SU-DHL-6 (cell line): ENCODE data around the gene GNG8.
A peak's percentile ranks its signal among the peaks of the same experiment; 100 is the strongest.

Source experiments
- H2AFZ ChIP-seq: fragments of 200-600 bp; sonication (generic); 2 replicates; pipeline ENCODE4 v1.6.1; 2014; ENCODE audit warnings: low read depth, mild to moderate bottlenecking, moderate library complexity, mixed read lengths, antibody characterized with exemption, low read length; ENCODE audit not compliant: severe bottlenecking
- H3F3A ChIP-seq: fragments of 200-600 bp; shearing (Covaris generic); 2 replicates; pipeline ENCODE4 v1.6.0; 2016; ENCODE audit warnings: antibody characterized with exemption, mild to moderate bottlenecking; ENCODE audit not compliant: insufficient read depth
- H3K27ac ChIP-seq: fragments of 200-600 bp; sonication (generic); 2 replicates; pipeline ENCODE4 v1.5.1; 2016; ENCODE audit warnings: low read depth, mild to moderate bottlenecking, low read length, moderate library complexity, mixed read lengths
- H3K27me3 ChIP-seq: fragments of 200-600 bp; sonication (generic), shearing (Covaris generic); 2 replicates; pipeline ENCODE4 v1.6.0; 2014; ENCODE audit warnings: mild to moderate bottlenecking, low read length
- H3K36me3 ChIP-seq: fragments of 200-600 bp; sonication (generic); 2 replicates; pipeline ENCODE4 v1.6.1; 2014; ENCODE audit warnings: mild to moderate bottlenecking, low read length, mixed read lengths
- H3K4me2 ChIP-seq: fragments of 300-600, 200-600 bp; shearing (Covaris generic), sonication (generic); 2 replicates; pipeline ENCODE4 v1.6.0; 2014; ENCODE audit warnings: low read length, low read depth, mild to moderate bottlenecking; ENCODE audit not compliant: poor library complexity, severe bottlenecking
- H3K4me3 ChIP-seq: fragments of 200-600 bp; sonication (generic); 2 replicates; pipeline ENCODE4 v1.5.1; 2014; ENCODE audit warnings: antibody characterized with exemption, low read length, mild to moderate bottlenecking, mixed read lengths; ENCODE audit not compliant: insufficient read depth, poor library complexity, severe bottlenecking
- H3K79me2 ChIP-seq: fragments of 200-600 bp; sonication (generic); 2 replicates; pipeline ENCODE4 v1.6.1; 2014; ENCODE audit warnings: mild to moderate bottlenecking, low read length, moderate library complexity; ENCODE audit not compliant: insufficient read depth
- H3K9ac ChIP-seq: fragments of 200-600 bp; sonication (generic); 2 replicates; pipeline ENCODE4 v1.7.0; 2014; ENCODE audit warnings: mild to moderate bottlenecking, low read length
- H3K9me2 ChIP-seq: fragments of 200-600 bp; sonication (generic); replicated peaks from 2 replicates; pipeline ENCODE4 v1.6.1; 2014; ENCODE audit warnings: low read length; ENCODE audit not compliant: insufficient read depth
- H3K9me3 ChIP-seq: fragments of 200-600 bp; sonication (generic); 2 replicates; pipeline ENCODE4 v1.6.1; 2014; ENCODE audit warnings: low read length, mixed read lengths; ENCODE audit not compliant: insufficient read depth
- H4K20me1 ChIP-seq: fragments of 200-600 bp; sonication (generic); 2 replicates; pipeline ENCODE4 v1.6.1; 2014; ENCODE audit warnings: low read depth, mild to moderate bottlenecking, antibody characterized with exemption, low read length, moderate library complexity, mixed read lengths
- EZH2phosphoT487 ChIP-seq: fragments of 200-600 bp; sonication (generic), shearing (Covaris generic); conservative IDR thresholded peaks from 2 replicates; pipeline ENCODE4 v1.6.1; 2018; ENCODE audit warnings: mild to moderate bottlenecking, antibody characterized with exemption, low read length, moderate library complexity, mixed read lengths
- TF ChIP-seq, protein P1 (sequence below): fragments of 200-600 bp; sonication (generic); IDR thresholded peaks from one replicate; pipeline ENCODE4 v1.5.1; 2017; ENCODE audit warnings: antibody characterized with exemption, mild to moderate bottlenecking, low read length, moderate library complexity; ENCODE audit not compliant: insufficient read depth, poor library complexity, severe bottlenecking

GNG8 gene

GRCh38 chr19:46601318-46602224 lies 34.4 kb downstream of the GNG8 start, which contains the start of gene CALM3:
CALM3 (plus strand) TSS chr19:46601330; CDS start chr19:46601435, 105 bp downstream.
- Histone ChIP-seq H3K36me3 (no peaks in the 10 kb centered on the region), H2AFZ (peak within 1 kb of the TSS; percentile 94), H3K9ac (peak within 1 kb of the TSS; percentile 98), H3K27me3 (no peaks in the 10 kb centered on the region), H3K27ac (peak within 1 kb of the TSS; percentile 93), H3F3A (peaks cover 6% of the 10 kb centered on the region), H3K9me3 (no peaks in the 10 kb centered on the region), H3K4me2 (peak within 1 kb of the TSS; percentile 93), H3K79me2 (peaks cover 47% of the 10 kb centered on the region), H3K4me3 (peak within 1 kb of the TSS; percentile 100), H3K9me2 (no peaks in the 10 kb centered on the region), H4K20me1 (no peaks in the 10 kb centered on the region)
- TF ChIP-seq, protein P1, sequence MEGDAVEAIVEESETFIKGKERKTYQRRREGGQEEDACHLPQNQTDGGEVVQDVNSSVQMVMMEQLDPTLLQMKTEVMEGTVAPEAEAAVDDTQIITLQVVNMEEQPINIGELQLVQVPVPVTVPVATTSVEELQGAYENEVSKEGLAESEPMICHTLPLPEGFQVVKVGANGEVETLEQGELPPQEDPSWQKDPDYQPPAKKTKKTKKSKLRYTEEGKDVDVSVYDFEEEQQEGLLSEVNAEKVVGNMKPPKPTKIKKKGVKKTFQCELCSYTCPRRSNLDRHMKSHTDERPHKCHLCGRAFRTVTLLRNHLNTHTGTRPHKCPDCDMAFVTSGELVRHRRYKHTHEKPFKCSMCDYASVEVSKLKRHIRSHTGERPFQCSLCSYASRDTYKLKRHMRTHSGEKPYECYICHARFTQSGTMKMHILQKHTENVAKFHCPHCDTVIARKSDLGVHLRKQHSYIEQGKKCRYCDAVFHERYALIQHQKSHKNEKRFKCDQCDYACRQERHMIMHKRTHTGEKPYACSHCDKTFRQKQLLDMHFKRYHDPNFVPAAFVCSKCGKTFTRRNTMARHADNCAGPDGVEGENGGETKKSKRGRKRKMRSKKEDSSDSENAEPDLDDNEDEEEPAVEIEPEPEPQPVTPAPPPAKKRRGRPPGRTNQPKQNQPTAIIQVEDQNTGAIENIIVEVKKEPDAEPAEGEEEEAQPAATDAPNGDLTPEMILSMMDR = no peak
- no peak for TF ChIP-seq EZH2phosphoT487

GRCh38 chr19:46600384-46601317 lies 35.4 kb downstream of the GNG8 start:
- TF ChIP-seq, protein P1 = no peak
- no peak for TF ChIP-seq EZH2phosphoT487
- peaks cover 6% of the 10 kb centered on the region for H3F3A ChIP-seq
- H3K79me2 ChIP-seq = peaks cover 44% of the 10 kb centered on the region
- H3K4me2 ChIP-seq = peak overlapping the region; percentile 93
- no peaks in the 10 kb centered on the region for H3K27me3 ChIP-seq
- peak overlapping the region; percentile 98 for H3K9ac ChIP-seq
- H2AFZ ChIP-seq = peak overlapping the region; percentile 94
- H3K36me3 ChIP-seq = no peaks in the 10 kb centered on the region
- H3K4me3 ChIP-seq = peak overlapping the region; percentile 100
- no peaks in the 10 kb centered on the region for H3K9me3 ChIP-seq
- H3K27ac ChIP-seq = peak overlapping the region; percentile 93
- H3K9me2 ChIP-seq = no peaks in the 10 kb centered on the region
- no peaks in the 10 kb centered on the region for H4K20me1 ChIP-seq

- H3K9me3 ChIP-seq = no peaks in the 10 kb centered on the region
- H2AFZ ChIP-seq = peak overlapping the region; percentile 94
- peaks cover 36% of the 10 kb centered on the region for H3K79me2 ChIP-seq
- peak overlapping the region; percentile 98 for H3K9ac ChIP-seq
- peak overlapping the region; percentile 100 for H3K4me3 ChIP-seq
- peaks cover 6% of the 10 kb centered on the region for H3F3A ChIP-seq
- no peaks in the 10 kb centered on the region for H3K27me3 ChIP-seq
- no peaks in the 10 kb centered on the region for H3K36me3 ChIP-seq
- no peak overlapping the region for H3K27ac ChIP-seq
- no peaks in the 10 kb centered on the region for H4K20me1 ChIP-seq
- no peaks in the 10 kb centered on the region for H3K9me2 ChIP-seq
- TF ChIP-seq, protein P1 = no peak
- TF ChIP-seq EZH2phosphoT487 = no peak
- H3K4me2 ChIP-seq = peak overlapping the region; percentile 57
Observed at GRCh38 chr19:46599716-46600373, 36.2 kb downstream of the GNG8 start.
